WTC11 (cell line): ENCODE data around the gene ZC3H7B. TPM values are rescaled to one million over a fixed set of nuclear protein-coding genes. Genes with fewer than 3 reads are reported as not detected.

ENCODE experiments used
- ATAC-seq: fragments of 200-7000 bp; cut with Tn5 transposase; 2 replicates; pipeline ENCODE4 v1.10.0; 2021; ENCODE audit warnings: mild to moderate bottlenecking, moderate library complexity
- CTCF ChIA-PET: fragments of 300-600 bp; sonication (Branson Sonifier 250); formaldehyde crosslinking; loops from one replicate; lab custom pipeline; 2021; ENCODE audit warnings: antibody characterized with exemption; lab: Charles Lee
- POLR2A ChIA-PET: fragments of 350-600 bp; sonication (Branson Sonifier 250); formaldehyde crosslinking; loops from one replicate; lab custom pipeline; 2021; ENCODE audit warnings: antibody characterized with exemption; lab: Charles Lee
- DNase-seq: peaks from one replicate; pipeline ENCODE4 v3.0.0; 2021; ENCODE audit warnings: low spot score
- H3K27ac Mint-ChIP-seq: 2 replicates; pipeline ENCODE4 v1.8.0; 2021; ENCODE audit warnings: mixed read lengths
- H3K27me3 Mint-ChIP-seq: 2 replicates; pipeline ENCODE4 v1.8.0; 2021; ENCODE audit warnings: low read depth, mild to moderate bottlenecking, moderate library complexity, mixed read lengths
- H3K36me3 Mint-ChIP-seq: 2 replicates; pipeline ENCODE4 v1.8.0; 2021; ENCODE audit warnings: mixed read lengths
- H3K4me1 Mint-ChIP-seq: 2 replicates; pipeline ENCODE4 v1.8.0; 2022; ENCODE audit warnings: mixed read lengths
- H3K4me3 Mint-ChIP-seq: 2 replicates; pipeline ENCODE4 v1.8.0; 2021; ENCODE audit warnings: mild to moderate bottlenecking, moderate library complexity, mixed read lengths
- H3K9me3 Mint-ChIP-seq: 2 replicates; pipeline ENCODE4 v1.8.0; 2021; ENCODE audit warnings: mixed read lengths
- ATF1 ChIP-seq: sonication (generic); formaldehyde crosslinking; IDR thresholded peaks from 2 replicates; pipeline ENCODE4 v1.8.1; 2023; ENCODE audit warnings: mild to moderate bottlenecking, moderate library complexity, missing genetic modification reagents
- CREM ChIP-seq: sonication (generic); formaldehyde crosslinking; IDR thresholded peaks from 2 replicates; pipeline ENCODE4 v1.8.1; 2022; ENCODE audit warnings: mild to moderate bottlenecking, missing genetic modification reagents, moderate library complexity
- FOXP1 ChIP-seq: sonication (generic); formaldehyde crosslinking; IDR thresholded peaks from 2 replicates; pipeline ENCODE4 v1.8.0; 2022; ENCODE audit warnings: missing genetic modification reagents, mild to moderate bottlenecking, moderate library complexity, borderline replicate concordance
- KAT7 ChIP-seq: sonication (generic); formaldehyde crosslinking; IDR thresholded peaks from 2 replicates; pipeline ENCODE4 v1.8.1; 2023; ENCODE audit warnings: missing genetic modification reagents, mild to moderate bottlenecking, borderline replicate concordance
- MXD4 ChIP-seq: fragments of 250-450 bp; sonication (Bioruptor Pico); IDR thresholded peaks from 2 replicates; pipeline ENCODE4 v1.8.0; 2021; ENCODE audit warnings: mild to moderate bottlenecking, moderate library complexity, borderline replicate concordance
- MYBL2 ChIP-seq: sonication (generic); formaldehyde crosslinking; IDR thresholded peaks from 2 replicates; pipeline ENCODE4 v1.8.1; 2023; ENCODE audit warnings: mild to moderate bottlenecking, moderate library complexity, missing genetic modification reagents
- NR2C2 ChIP-seq: sonication (generic); formaldehyde crosslinking; IDR thresholded peaks from 2 replicates; pipeline ENCODE4 v1.8.0; 2022; ENCODE audit warnings: mild to moderate bottlenecking, missing genetic modification reagents
- NR3C1 ChIP-seq: sonication (generic); formaldehyde crosslinking; conservative IDR thresholded peaks from 2 replicates; pipeline ENCODE4 v1.8.1; 2023; ENCODE audit warnings: low read depth, mild to moderate bottlenecking, missing genetic modification reagents
- PREB ChIP-seq: sonication (generic); formaldehyde crosslinking; IDR thresholded peaks from 2 replicates; pipeline ENCODE4 v1.8.1; 2022; ENCODE audit warnings: mild to moderate bottlenecking, missing genetic modification reagents, moderate library complexity, borderline replicate concordance
- SP1 ChIP-seq: sonication (generic); formaldehyde crosslinking; conservative IDR thresholded peaks from 2 replicates; pipeline ENCODE4 v1.8.1; 2022; ENCODE audit warnings: missing genetic modification reagents
- STAT6 ChIP-seq: sonication (generic); formaldehyde crosslinking; conservative IDR thresholded peaks from 2 replicates; pipeline ENCODE4 v1.8.1; 2023; ENCODE audit warnings: mild to moderate bottlenecking, low read depth, missing genetic modification reagents, moderate library complexity
- TEAD4 ChIP-seq: sonication (generic); formaldehyde crosslinking; IDR thresholded peaks from 2 replicates; pipeline ENCODE4 v1.8.0; 2022; ENCODE audit warnings: mild to moderate bottlenecking, missing genetic modification reagents
- USF2 ChIP-seq: sonication (generic); formaldehyde crosslinking; IDR thresholded peaks from 2 replicates; pipeline ENCODE4 v1.8.1; 2023; ENCODE audit warnings: mild to moderate bottlenecking, missing genetic modification reagents, moderate library complexity
- ZBTB21 ChIP-seq: sonication (generic); formaldehyde crosslinking; IDR thresholded peaks from 2 replicates; pipeline ENCODE4 v1.8.1; 2023; ENCODE audit warnings: mild to moderate bottlenecking, missing genetic modification reagents, borderline replicate concordance
- ZNF317 ChIP-seq: sonication (generic); formaldehyde crosslinking; IDR thresholded peaks from 2 replicates; pipeline ENCODE4 v1.8.1; 2023; ENCODE audit warnings: low read depth, mild to moderate bottlenecking, moderate library complexity, missing genetic modification reagents, borderline replicate concordance
- ZNF396 ChIP-seq: fragments of 250-450 bp; sonication (Bioruptor Pico); IDR thresholded peaks from 2 replicates; pipeline ENCODE4 v1.8.0; 2021; ENCODE audit warnings: mild to moderate bottlenecking, moderate library complexity, borderline replicate concordance
- total RNA-seq: library from RNA; stranded (reverse); gene quantifications from 3 replicates; pipeline ENCODE4 v1.2.3, GENCODE V29; 2021
- TF ChIP-seq, protein P1 (sequence below): fragments of 250-450 bp; sonication (Bioruptor Pico); IDR thresholded peaks from 2 replicates; pipeline ENCODE4 v2.1.2; 2022; ENCODE audit warnings: mild to moderate bottlenecking, moderate library complexity
- TF ChIP-seq, protein P2 (sequence below): sonication (generic); formaldehyde crosslinking; IDR thresholded peaks from 2 replicates; pipeline ENCODE4 v1.8.0; 2022; ENCODE audit warnings: mild to moderate bottlenecking, missing genetic modification reagents
- TF ChIP-seq, protein P3 (sequence below): fragments of 250-450 bp; sonication (Bioruptor Pico); IDR thresholded peaks from 2 replicates; pipeline ENCODE4 v1.9.0; 2021; ENCODE audit warnings: mild to moderate bottlenecking, borderline replicate concordance

Gene ZC3H7B
- total RNA-seq, 1 experiment from 2014 or later, result 64.7 TPM

DNA sequence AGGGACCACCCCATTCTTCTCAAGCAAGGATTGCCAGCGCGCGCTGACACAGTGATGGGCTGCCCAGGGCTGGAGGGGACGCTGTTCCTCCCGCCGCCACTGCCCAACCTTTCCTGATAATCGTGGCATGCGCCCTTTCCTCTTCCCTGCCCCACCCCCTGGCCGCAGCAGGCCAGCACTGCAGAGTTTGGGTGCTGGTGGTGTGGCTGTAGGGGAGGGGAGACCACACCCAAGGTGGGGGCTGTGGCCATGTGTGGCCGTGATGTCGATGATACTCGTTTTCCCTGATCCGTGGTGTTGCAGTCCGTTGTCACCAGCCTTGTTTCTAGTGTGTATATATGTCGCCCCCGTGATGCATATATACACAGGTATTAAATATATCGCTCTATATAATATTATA is 57.6 kb downstream of the ZC3H7B start:
- Mint-ChIP-seq H3K27me3 (no peaks in the 10 kb centered on the region), H3K4me1 (peaks cover 12% of the 10 kb centered on the region), H3K27ac (no peak overlapping the region), H3K9me3 (no peaks in the 10 kb centered on the region), H3K36me3 (peaks cover 2% of the 10 kb centered on the region), H3K4me3 (no peak overlapping the region)
- TF ChIP-seq MYBL2 (CRISPR knock-in tag) (no peak), PREB (no peak)
- POLR2A ChIA-PET, result no interaction called here
- DNase-seq (no peak), ATAC-seq (no peak)
- CTCF ChIA-PET, result no interaction called here

GRCh38 chr22:41359376-41359775 is 58.1 kb downstream of the ZC3H7B start:
- Mint-ChIP-seq H3K27me3 (no peaks in the 10 kb centered on the region), H3K27ac (peak overlapping the region; percentile 82), H3K4me1 (peaks cover 14% of the 10 kb centered on the region), H3K9me3 (no peaks in the 10 kb centered on the region), H3K36me3 (peaks cover 2% of the 10 kb centered on the region), H3K4me3 (no peak overlapping the region)
- no peak for TF ChIP-seq USF2 (CRISPR knock-in tag)
- TF ChIP-seq, protein P1, sequence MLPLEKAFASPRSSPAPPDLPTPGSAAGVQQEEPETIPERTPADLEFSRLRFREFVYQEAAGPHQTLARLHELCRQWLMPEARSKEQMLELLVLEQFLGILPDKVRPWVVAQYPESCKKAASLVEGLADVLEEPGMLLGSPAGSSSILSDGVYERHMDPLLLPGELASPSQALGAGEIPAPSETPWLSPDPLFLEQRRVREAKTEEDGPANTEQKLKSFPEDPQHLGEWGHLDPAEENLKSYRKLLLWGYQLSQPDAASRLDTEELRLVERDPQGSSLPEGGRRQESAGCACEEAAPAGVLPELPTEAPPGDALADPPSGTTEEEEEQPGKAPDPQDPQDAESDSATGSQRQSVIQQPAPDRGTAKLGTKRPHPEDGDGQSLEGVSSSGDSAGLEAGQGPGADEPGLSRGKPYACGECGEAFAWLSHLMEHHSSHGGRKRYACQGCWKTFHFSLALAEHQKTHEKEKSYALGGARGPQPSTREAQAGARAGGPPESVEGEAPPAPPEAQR (CRISPR knock-in tag), result no peak
- TF ChIP-seq PREB, result no peak
- no peak for TF ChIP-seq CREM (CRISPR knock-in tag)
- TF ChIP-seq SP1, result no peak
- TF ChIP-seq STAT6 (CRISPR knock-in tag), result no peak
- no peak for TF ChIP-seq ZNF396 (CRISPR knock-in tag)
- no peak for TF ChIP-seq KAT7 (CRISPR knock-in tag)
- no peak for TF ChIP-seq ATF1 (CRISPR knock-in tag)
- no peak for TF ChIP-seq MXD4 (CRISPR knock-in tag)
- TF ChIP-seq ZBTB21, result no peak
- TF ChIP-seq, protein P2, sequence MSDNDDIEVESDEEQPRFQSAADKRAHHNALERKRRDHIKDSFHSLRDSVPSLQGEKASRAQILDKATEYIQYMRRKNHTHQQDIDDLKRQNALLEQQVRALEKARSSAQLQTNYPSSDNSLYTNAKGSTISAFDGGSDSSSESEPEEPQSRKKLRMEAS, result no peak
- DNase-seq (no peak), ATAC-seq (no peak)
- CTCF ChIA-PET, result interaction anchor here (1.0 to 2.0 kb wide), 6 partner anchors 22 to 308 kb away, joined by 3 to 7 read pairs (median 6); partner anchors contain the start of gene TEF
- POLR2A ChIA-PET, result interaction anchor here (1.1 kb wide), 1 partner anchor 22 kb away, joined by 13 read pairs; the partner anchor contains the start of gene TEF

DNA sequence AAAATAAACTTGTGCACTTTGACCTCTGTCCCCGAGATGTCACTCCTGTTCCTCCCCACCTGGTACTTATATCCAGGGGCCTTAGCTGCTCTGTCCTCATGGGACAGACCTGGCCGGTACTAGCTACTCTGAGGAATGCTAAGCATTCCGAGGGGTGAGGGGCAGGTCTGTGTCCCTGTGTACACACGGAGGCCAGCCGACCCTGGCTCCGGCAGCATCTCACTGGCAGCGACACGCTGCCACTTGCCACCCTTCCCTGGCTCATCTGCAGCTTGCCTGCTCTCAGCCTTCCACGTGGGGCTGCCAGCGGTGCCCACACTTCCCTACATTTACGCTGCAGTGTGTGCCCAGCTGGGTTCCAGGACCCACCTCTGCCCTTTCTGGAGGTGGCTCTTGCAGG is 58.8 kb downstream of the ZC3H7B start:
- peak; percentile 93 for ATAC-seq
- no peak overlapping the region; the same call in 1 of the 2 replicates for H3K4me3 Mint-ChIP-seq
- peaks cover 2% of the 10 kb centered on the region; the same call in 1 of the 2 replicates for H3K36me3 Mint-ChIP-seq
- H3K27ac Mint-ChIP-seq, result peak overlapping the region; percentile 75
- H3K27me3 Mint-ChIP-seq, result no peaks in the 10 kb centered on the region
- POLR2A ChIA-PET, result interaction anchor here (1.1 kb wide), 1 partner anchor 21 kb away, joined by 13 read pairs; the partner anchor contains the start of gene TEF
- DNase-seq, result peak; percentile 71
- H3K4me1 Mint-ChIP-seq, result peaks cover 18% of the 10 kb centered on the region
- CTCF ChIA-PET, result interaction anchor here (1.0 to 2.0 kb wide), 6 partner anchors 22 to 307 kb away, joined by 3 to 7 read pairs (median 6); partner anchors contain the start of gene TEF
- H3K9me3 Mint-ChIP-seq, result no peaks in the 10 kb centered on the region
- TF ChIP-seq NR2C2 (CRISPR knock-in tag), result peak; percentile 68; the same call in 1 of the 2 replicates
- no peak; the same call in 1 of the 2 replicates for TF ChIP-seq FOXP1 (CRISPR knock-in tag)
- no peak for TF ChIP-seq NR3C1
- TF ChIP-seq, protein P3, sequence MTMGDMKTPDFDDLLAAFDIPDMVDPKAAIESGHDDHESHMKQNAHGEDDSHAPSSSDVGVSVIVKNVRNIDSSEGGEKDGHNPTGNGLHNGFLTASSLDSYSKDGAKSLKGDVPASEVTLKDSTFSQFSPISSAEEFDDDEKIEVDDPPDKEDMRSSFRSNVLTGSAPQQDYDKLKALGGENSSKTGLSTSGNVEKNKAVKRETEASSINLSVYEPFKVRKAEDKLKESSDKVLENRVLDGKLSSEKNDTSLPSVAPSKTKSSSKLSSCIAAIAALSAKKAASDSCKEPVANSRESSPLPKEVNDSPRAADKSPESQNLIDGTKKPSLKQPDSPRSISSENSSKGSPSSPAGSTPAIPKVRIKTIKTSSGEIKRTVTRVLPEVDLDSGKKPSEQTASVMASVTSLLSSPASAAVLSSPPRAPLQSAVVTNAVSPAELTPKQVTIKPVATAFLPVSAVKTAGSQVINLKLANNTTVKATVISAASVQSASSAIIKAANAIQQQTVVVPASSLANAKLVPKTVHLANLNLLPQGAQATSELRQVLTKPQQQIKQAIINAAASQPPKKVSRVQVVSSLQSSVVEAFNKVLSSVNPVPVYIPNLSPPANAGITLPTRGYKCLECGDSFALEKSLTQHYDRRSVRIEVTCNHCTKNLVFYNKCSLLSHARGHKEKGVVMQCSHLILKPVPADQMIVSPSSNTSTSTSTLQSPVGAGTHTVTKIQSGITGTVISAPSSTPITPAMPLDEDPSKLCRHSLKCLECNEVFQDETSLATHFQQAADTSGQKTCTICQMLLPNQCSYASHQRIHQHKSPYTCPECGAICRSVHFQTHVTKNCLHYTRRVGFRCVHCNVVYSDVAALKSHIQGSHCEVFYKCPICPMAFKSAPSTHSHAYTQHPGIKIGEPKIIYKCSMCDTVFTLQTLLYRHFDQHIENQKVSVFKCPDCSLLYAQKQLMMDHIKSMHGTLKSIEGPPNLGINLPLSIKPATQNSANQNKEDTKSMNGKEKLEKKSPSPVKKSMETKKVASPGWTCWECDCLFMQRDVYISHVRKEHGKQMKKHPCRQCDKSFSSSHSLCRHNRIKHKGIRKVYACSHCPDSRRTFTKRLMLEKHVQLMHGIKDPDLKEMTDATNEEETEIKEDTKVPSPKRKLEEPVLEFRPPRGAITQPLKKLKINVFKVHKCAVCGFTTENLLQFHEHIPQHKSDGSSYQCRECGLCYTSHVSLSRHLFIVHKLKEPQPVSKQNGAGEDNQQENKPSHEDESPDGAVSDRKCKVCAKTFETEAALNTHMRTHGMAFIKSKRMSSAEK, result 0 out of 2 replicates have a peak, but pooled peaks have one; percentile 18
- peak; percentile 90 for TF ChIP-seq TEAD4 (CRISPR knock-in tag)
- TF ChIP-seq ZNF317 (CRISPR knock-in tag), result peak; percentile 60; the same call in 1 of the 2 replicates
